ENCODE data around the gene TAF4.
A peak's percentile ranks its signal among the peaks of the same experiment; 100 is the strongest.

TAF4 gene

DNA sequence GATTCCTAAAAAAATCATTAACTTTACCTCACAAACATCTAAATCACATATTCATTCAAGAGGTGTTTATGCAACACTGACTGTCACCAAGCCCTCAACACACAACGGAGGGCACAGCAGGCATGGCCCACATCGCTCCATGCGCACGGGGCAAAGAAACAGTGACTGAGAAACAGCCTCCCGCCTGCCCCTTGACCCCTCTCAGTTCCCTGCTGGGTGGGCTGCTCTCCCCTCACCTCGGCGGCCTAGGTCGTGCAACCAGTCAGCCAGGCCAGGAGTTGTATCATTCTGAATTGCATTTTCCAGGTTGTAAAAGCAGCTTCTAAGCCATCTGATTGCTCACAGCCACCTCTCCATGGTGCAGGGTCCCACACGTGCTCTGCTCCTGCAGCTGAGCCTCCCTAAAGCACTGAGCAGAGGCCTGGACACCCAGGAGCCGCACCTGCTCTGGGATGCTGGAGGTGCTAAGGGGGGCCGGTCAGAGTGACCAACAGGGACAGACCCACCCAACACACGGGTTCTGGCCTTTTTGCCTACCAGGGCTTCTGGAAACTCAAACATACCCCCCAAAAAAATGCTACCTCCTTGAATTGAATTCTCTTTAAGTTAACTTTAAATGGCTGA is 37.9 kb downstream of the TAF4 start:
- ChIA-PET POLR2A (no interaction called here), CTCF (interaction anchor here (1.1 to 10.7 kb wide), 3 partner anchors 17 to 119 kb away, joined by 3 to 113 read pairs (median 4); no protein-coding TSS in a partner anchor)
- H3K4me3 ChIP-seq (ENCODE audit: control insufficient read depth in 1 of 7, extremely low read depth in 1 of 7, insufficient read depth in 4 of 7, low read depth in 2 of 7, low read length in 6 of 7): no peak overlapping the region
- peaks cover 0 to 52% (median 32%) of the 10 kb centered on the region in 4 experiments for H3K4me1 ChIP-seq (ENCODE audit: control extremely low read depth in 1 of 4, control insufficient read depth in 4 of 4, insufficient read depth in 4 of 4, low read length in 3 of 4)
- H3K27ac ChIP-seq (ENCODE audit: insufficient read depth in 1 of 2, low read depth in 1 of 2, low read length in 2 of 2, poor library complexity in 1 of 2, severe bottlenecking in 2 of 2): no peak overlapping the region
- 95% methylated on average over 10 of the region's 12 CpGs for WGBS (ENCODE audit: insufficient coverage)
- no peaks in the 10 kb centered on the region for H3K9me3 ChIP-seq (ENCODE audit: control extremely low read depth in 1 of 5, control insufficient read depth in 4 of 5, insufficient read depth in 2 of 5, low read depth in 1 of 5, low read length in 4 of 5)
- peaks cover 0 to 3% (median 0%) of the 10 kb centered on the region in 4 experiments for H3K36me3 ChIP-seq (ENCODE audit: control insufficient read depth in 4 of 4, insufficient read depth in 4 of 4, low read length in 3 of 4)
- DNase-seq: no peak
- no peaks in the 10 kb centered on the region for H3K27me3 ChIP-seq (replicated peaks in 2 of 5; ENCODE audit: control insufficient read depth in 4 of 5, insufficient read depth in 5 of 5, low read length in 4 of 5)

DNA sequence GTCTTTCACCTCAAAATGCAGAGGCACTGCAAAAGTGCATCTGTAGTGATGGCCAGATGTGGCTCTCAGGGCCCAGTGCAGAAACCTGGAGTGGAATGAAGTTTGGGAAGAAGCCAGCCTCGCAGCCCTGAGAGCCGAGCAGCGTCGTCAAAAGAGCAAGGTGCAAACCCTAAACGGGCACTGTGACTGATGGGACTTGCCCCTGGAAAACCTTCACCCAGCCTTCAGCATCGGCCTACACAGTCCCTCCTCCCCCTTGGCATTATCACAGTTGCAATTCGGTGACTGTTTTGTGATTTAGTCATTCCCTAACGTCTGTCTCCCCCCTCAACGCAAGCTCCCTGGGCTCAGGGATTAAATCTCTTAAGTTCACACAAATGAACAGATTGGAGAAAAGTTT is 38.6 kb downstream of the TAF4 start:
- 95% methylated on average over 6 of the region's 9 CpGs for WGBS (ENCODE audit: insufficient coverage)
- H3K36me3 ChIP-seq (ENCODE audit: control insufficient read depth in 4 of 4, insufficient read depth in 4 of 4, low read length in 3 of 4): peaks cover 0 to 3% (median 0%) of the 10 kb centered on the region in 4 experiments
- no peak overlapping the region for H3K27ac ChIP-seq (ENCODE audit: insufficient read depth in 1 of 2, low read depth in 1 of 2, low read length in 2 of 2, poor library complexity in 1 of 2, severe bottlenecking in 2 of 2)
- peaks cover 0 to 45% (median 32%) of the 10 kb centered on the region in 4 experiments for H3K4me1 ChIP-seq (ENCODE audit: control extremely low read depth in 1 of 4, control insufficient read depth in 4 of 4, insufficient read depth in 4 of 4, low read length in 3 of 4)
- no peak for DNase-seq
- H3K9me3 ChIP-seq (ENCODE audit: control extremely low read depth in 1 of 5, control insufficient read depth in 4 of 5, insufficient read depth in 2 of 5, low read depth in 1 of 5, low read length in 4 of 5): no peaks in the 10 kb centered on the region
- H3K4me3 ChIP-seq (ENCODE audit: control insufficient read depth in 1 of 7, extremely low read depth in 1 of 7, insufficient read depth in 4 of 7, low read depth in 2 of 7, low read length in 6 of 7): no peak overlapping the region
- ChIA-PET POLR2A (no interaction called here), CTCF (interaction anchor here (0.9 to 10.7 kb wide), 6 partner anchors 41 to 129 kb away, joined by 3 to 113 read pairs (median 5); no protein-coding TSS in a partner anchor)
- H3K27me3 ChIP-seq (replicated peaks in 2 of 5; ENCODE audit: control insufficient read depth in 4 of 5, insufficient read depth in 5 of 5, low read length in 4 of 5): no peaks in the 10 kb centered on the region

DNA sequence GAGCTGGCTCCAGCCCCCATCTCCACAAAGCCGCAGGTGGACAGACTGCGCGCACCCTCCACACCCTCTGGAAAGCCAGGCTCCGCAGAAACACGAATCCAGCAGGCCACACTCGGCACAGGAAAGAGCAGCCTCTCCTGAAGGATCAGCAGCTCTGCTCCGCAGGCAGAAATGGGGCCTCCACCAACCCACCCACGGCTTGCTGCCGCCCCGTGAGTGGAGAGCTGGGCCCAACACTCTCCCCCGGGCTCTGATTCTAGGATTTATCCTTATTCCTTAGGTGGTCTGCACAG is 39.2 kb downstream of the TAF4 start:
- H3K9me3 ChIP-seq (ENCODE audit: control extremely low read depth in 1 of 5, control insufficient read depth in 4 of 5, insufficient read depth in 2 of 5, low read depth in 1 of 5, low read length in 4 of 5): no peaks in the 10 kb centered on the region
- WGBS (ENCODE audit: insufficient coverage): 94% methylated on average over 11 of the region's 11 CpGs
- no peaks in the 10 kb centered on the region for H3K27me3 ChIP-seq (replicated peaks in 2 of 5; ENCODE audit: control insufficient read depth in 4 of 5, insufficient read depth in 5 of 5, low read length in 4 of 5)
- peaks cover 0 to 41% (median 30%) of the 10 kb centered on the region in 4 experiments for H3K4me1 ChIP-seq (ENCODE audit: control extremely low read depth in 1 of 4, control insufficient read depth in 4 of 4, insufficient read depth in 4 of 4, low read length in 3 of 4)
- CTCF ChIA-PET: interaction anchor here (0.9 to 10.7 kb wide), 18 partner anchors 11 to 130 kb away, joined by 3 to 113 read pairs (median 4); partner anchors contain the start of gene PSMA7
- peak overlapping the region in 2 of 7 experiments; percentile 15 to 57 for H3K4me3 ChIP-seq (ENCODE audit: control insufficient read depth in 1 of 7, extremely low read depth in 1 of 7, insufficient read depth in 4 of 7, low read depth in 2 of 7, low read length in 6 of 7)
- POLR2A ChIA-PET: interaction anchor here (0.6 kb wide), 1 partner anchor 24 kb away, joined by 3 read pairs; no protein-coding TSS in a partner anchor
- peaks cover 0 to 3% (median 0%) of the 10 kb centered on the region in 4 experiments for H3K36me3 ChIP-seq (ENCODE audit: control insufficient read depth in 4 of 4, insufficient read depth in 4 of 4, low read length in 3 of 4)
- DNase-seq: no peak
- H3K27ac ChIP-seq (ENCODE audit: insufficient read depth in 1 of 2, low read depth in 1 of 2, low read length in 2 of 2, poor library complexity in 1 of 2, severe bottlenecking in 2 of 2): no peak overlapping the region

DNA sequence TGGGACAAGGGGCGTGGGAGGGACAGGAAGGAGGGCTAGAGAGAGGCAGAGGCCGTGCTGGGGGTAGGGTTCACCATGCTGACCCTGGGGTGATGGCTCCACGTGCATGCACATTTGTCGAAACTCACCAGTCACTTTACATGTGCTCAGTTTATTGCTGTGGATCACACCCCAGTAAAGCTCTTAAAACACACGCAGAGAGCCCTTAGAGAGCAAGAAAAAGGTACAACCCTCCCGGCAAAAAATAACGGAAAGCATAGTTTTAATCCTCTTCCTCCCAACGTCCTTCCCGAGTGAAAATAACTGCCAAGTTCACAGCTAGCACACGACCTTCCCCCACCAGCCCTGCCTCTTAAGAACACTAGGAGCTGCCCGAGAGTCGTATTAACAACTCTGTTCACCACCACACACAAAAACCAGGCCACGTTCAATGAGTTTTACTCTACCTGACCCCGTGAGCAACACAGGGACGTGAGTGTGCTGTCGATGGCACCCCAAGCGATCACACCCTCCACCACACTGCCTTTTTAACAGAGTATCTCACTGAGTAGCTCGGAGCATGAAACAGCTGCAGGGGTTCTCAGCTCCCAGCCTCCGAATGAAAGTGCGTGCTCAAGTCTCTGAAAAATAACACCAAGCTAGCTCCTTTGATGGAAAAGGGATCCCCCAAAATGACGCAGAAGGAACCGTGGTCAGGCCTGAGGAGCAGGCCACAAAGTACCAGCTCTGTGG is 39.7 kb downstream of the TAF4 start:
- no peaks in the 10 kb centered on the region for H3K27me3 ChIP-seq (replicated peaks in 2 of 5; ENCODE audit: control insufficient read depth in 4 of 5, insufficient read depth in 5 of 5, low read length in 4 of 5)
- H3K36me3 ChIP-seq (ENCODE audit: control insufficient read depth in 4 of 4, insufficient read depth in 4 of 4, low read length in 3 of 4): peaks cover 0 to 3% (median 0%) of the 10 kb centered on the region in 4 experiments
- H3K4me3 ChIP-seq (ENCODE audit: control insufficient read depth in 1 of 7, extremely low read depth in 1 of 7, insufficient read depth in 4 of 7, low read depth in 2 of 7, low read length in 6 of 7): peak overlapping the region in 4 of 7 experiments; percentile 15 to 57 (median 26)
- peak overlapping the region; percentile 34 to 56 for H3K27ac ChIP-seq (ENCODE audit: insufficient read depth in 1 of 2, low read depth in 1 of 2, low read length in 2 of 2, poor library complexity in 1 of 2, severe bottlenecking in 2 of 2)
- no peaks in the 10 kb centered on the region for H3K9me3 ChIP-seq (ENCODE audit: control extremely low read depth in 1 of 5, control insufficient read depth in 4 of 5, insufficient read depth in 2 of 5, low read depth in 1 of 5, low read length in 4 of 5)
- WGBS (ENCODE audit: insufficient coverage): 32% methylated on average over 14 of the region's 22 CpGs
- DNase-seq: peak; percentile 68 to 84 (median 82)
- CTCF ChIA-PET: interaction anchor here (0.9 to 10.7 kb wide), 18 partner anchors 10 to 234 kb away, joined by 3 to 113 read pairs (median 4); partner anchors contain the start of gene PSMA7
- POLR2A ChIA-PET: interaction anchor here (0.6 to 0.8 kb wide), 2 partner anchors 24 to 41 kb away, joined by 3 read pairs; no protein-coding TSS in a partner anchor
- peaks cover 0 to 35% (median 25%) of the 10 kb centered on the region in 4 experiments for H3K4me1 ChIP-seq (ENCODE audit: control extremely low read depth in 1 of 4, control insufficient read depth in 4 of 4, insufficient read depth in 4 of 4, low read length in 3 of 4)

DNA sequence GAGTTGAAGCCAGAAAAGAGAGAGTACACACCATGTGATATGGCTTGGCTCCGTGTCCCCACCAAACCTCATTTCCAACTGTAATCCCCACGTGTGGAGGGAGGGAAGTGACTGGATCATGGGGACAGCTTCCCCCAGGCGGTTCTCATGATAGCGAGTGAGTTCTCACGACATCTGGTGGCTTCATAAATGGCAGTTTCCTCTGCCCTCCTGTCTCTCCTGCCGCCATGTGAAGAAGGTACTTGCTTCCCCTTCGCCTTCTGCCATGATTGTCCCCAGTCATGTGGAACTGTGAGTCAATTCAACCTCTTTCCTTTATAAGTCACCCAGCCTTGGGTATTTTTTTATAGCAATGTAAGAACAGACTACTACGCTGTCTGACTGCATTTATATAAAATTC is 40.3 kb downstream of the TAF4 start:
- ChIA-PET POLR2A (interaction anchor here (0.8 to 1.3 kb wide), 2 partner anchors 41 kb away, joined by 3 read pairs; no protein-coding TSS in a partner anchor), CTCF (interaction anchor here (0.8 to 10.7 kb wide), 15 partner anchors 10 to 235 kb away, joined by 3 to 113 read pairs (median 4); no protein-coding TSS in a partner anchor)

DNA sequence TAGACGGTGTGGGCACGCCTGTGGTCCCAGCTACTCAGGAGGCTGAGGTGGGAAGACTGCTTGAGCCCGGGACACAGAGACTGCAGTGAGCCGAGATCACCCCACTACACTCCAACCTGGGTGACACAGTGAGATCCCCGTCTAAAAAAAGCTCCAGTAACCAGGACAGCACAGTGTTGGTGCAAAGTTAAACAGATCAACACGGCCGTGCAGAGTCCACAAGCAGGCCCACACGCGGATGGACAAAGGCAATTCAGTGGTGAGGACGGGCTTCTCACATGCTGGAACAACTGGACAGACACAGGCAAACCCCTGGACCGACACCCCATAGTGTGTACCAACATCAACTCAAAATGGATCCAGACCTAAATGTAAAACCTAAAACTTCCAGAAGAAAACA is 41.7 kb downstream of the TAF4 start:
- Histone ChIP-seq H3K27ac (ENCODE audit: insufficient read depth in 1 of 2, low read depth in 1 of 2, low read length in 2 of 2, poor library complexity in 1 of 2, severe bottlenecking in 2 of 2) (no peak overlapping the region), H3K4me3 (ENCODE audit: control insufficient read depth in 1 of 7, extremely low read depth in 1 of 7, insufficient read depth in 4 of 7, low read depth in 2 of 7, low read length in 6 of 7) (no peak overlapping the region), H3K9me3 (ENCODE audit: control extremely low read depth in 1 of 5, control insufficient read depth in 4 of 5, insufficient read depth in 2 of 5, low read depth in 1 of 5, low read length in 4 of 5) (no peaks in the 10 kb centered on the region), H3K4me1 (ENCODE audit: control extremely low read depth in 1 of 4, control insufficient read depth in 4 of 4, insufficient read depth in 4 of 4, low read length in 3 of 4) (peaks cover 0 to 24% (median 20%) of the 10 kb centered on the region in 4 experiments), H3K36me3 (ENCODE audit: control insufficient read depth in 4 of 4, insufficient read depth in 4 of 4, low read length in 3 of 4) (peaks cover 0 to 3% (median 0%) of the 10 kb centered on the region in 4 experiments), H3K27me3 (replicated peaks in 2 of 5; ENCODE audit: control insufficient read depth in 4 of 5, insufficient read depth in 5 of 5, low read length in 4 of 5) (no peaks in the 10 kb centered on the region)
- ChIA-PET CTCF (interaction anchor here (1.8 to 10.7 kb wide), 3 partner anchors 13 to 132 kb away, joined by 4 to 113 read pairs (median 14); no protein-coding TSS in a partner anchor), POLR2A (interaction anchor here (1.3 kb wide), 1 partner anchor 43 kb away, joined by 3 read pairs; no protein-coding TSS in a partner anchor)
- WGBS (ENCODE audit: insufficient coverage): 94% methylated on average over 11 of the region's 11 CpGs
- no peak for DNase-seq

More for the DNA sequence above, 40.3 kb downstream of the TAF4 start:
- Histone ChIP-seq H3K4me1 (ENCODE audit: control extremely low read depth in 1 of 4, control insufficient read depth in 4 of 4, insufficient read depth in 4 of 4, low read length in 3 of 4) (peaks cover 0 to 30% (median 19%) of the 10 kb centered on the region in 4 experiments), H3K9me3 (ENCODE audit: control extremely low read depth in 1 of 5, control insufficient read depth in 4 of 5, insufficient read depth in 2 of 5, low read depth in 1 of 5, low read length in 4 of 5) (no peaks in the 10 kb centered on the region), H3K27me3 (replicated peaks in 2 of 5; ENCODE audit: control insufficient read depth in 4 of 5, insufficient read depth in 5 of 5, low read length in 4 of 5) (no peaks in the 10 kb centered on the region), H3K36me3 (ENCODE audit: control insufficient read depth in 4 of 4, insufficient read depth in 4 of 4, low read length in 3 of 4) (peaks cover 0 to 3% (median 0%) of the 10 kb centered on the region in 4 experiments), H3K4me3 (ENCODE audit: control insufficient read depth in 1 of 7, extremely low read depth in 1 of 7, insufficient read depth in 4 of 7, low read depth in 2 of 7, low read length in 6 of 7) (peak overlapping the region in 2 of 7 experiments; percentile 15 to 57), H3K27ac (ENCODE audit: insufficient read depth in 1 of 2, low read depth in 1 of 2, low read length in 2 of 2, poor library complexity in 1 of 2, severe bottlenecking in 2 of 2) (peak overlapping the region in 1 of 2 experiments; percentile 56)
- 44% methylated on average over 7 of the region's 8 CpGs for WGBS (ENCODE audit: insufficient coverage)
- peak; percentile 61 to 86 (median 79) for DNase-seq

Data from common myeloid progenitor, CD34-positive (primary cell).